HCT116 (cell line): Measurements from ENCODE around the gene HOXC11. TPM values are rescaled to one million over a fixed set of nuclear protein-coding genes. Genes with fewer than 3 reads are reported as not detected.

Experiments used
- ATAC-seq: fragments of 200-7000 bp; cut with Tn5 transposase; 2 replicates; pipeline ENCODE4 v1.9.1; 2020; ENCODE audit warnings: mild to moderate bottlenecking, moderate library complexity
- BruUV-seq: library from RNA; stranded (reverse); fragments of 400-500 nt; replicated peaks from 2 replicates; lab custom pipeline; 2021; lab: Mats Ljungman, UMichigan
- CTCF ChIA-PET: fragments of 300-600 bp; sonication (Branson Sonifier 250); formaldehyde crosslinking; loops from one replicate; lab custom pipeline; 2021; ENCODE audit warnings: antibody characterized with exemption; lab: Charles Lee
- POLR2A ChIA-PET: fragments of 300-600, 350-600 bp; sonication (Branson Sonifier 250); formaldehyde crosslinking; loops from one replicate; lab custom pipeline; 2021; ENCODE audit warnings: antibody characterized with exemption; lab: Charles Lee
- RAD21 ChIA-PET, 2 experiments: fragments of 300-600 bp; sonication (Branson Sonifier 250); formaldehyde crosslinking; loops; one replicate each; lab custom pipeline; 2023; ENCODE audit warnings: low total read pairs in 2 of 2; ENCODE audit not compliant: uncharacterized antibody in 2 of 2, unreplicated experiment in 2 of 2, low non-redundant PET in 1 of 2; lab: Charles Lee
- DNase-seq: peaks from one replicate; pipeline ENCODE4 v3.0.0-alpha.2; 2010; ENCODE audit warnings: low read depth, low spot score
- H2AFZ ChIP-seq: fragments of 200-600 bp; shearing (Covaris generic), sonication (generic); 2 replicates; pipeline ENCODE4 v1.6.1; 2017; ENCODE audit warnings: low read depth, mixed run types, mixed read lengths, antibody characterized with exemption, low read length; ENCODE audit not compliant: poor library complexity, severe bottlenecking
- H3K27ac ChIP-seq: 2 replicates; pipeline ENCODE4 v1.5.1; 2012; ENCODE audit warnings: low read depth, low read length
- H3K27me3 ChIP-seq: fragments of 200-600 bp; sonication (generic); 2 replicates; pipeline ENCODE4 v1.6.1; 2016; ENCODE audit warnings: mixed run types, low read length, mixed read lengths; ENCODE audit not compliant: insufficient read depth
- H3K36me3 ChIP-seq, 2 experiments: fragments of 200-500 bp in 1 of 2; fragments of 200-600 bp in 1 of 2; sonication (Bioruptor generic) in 1 of 2; sonication (generic) in 1 of 2; 2 replicates each; pipeline versions ENCODE4 v1.5.1 to v1.6.1; 2014 to 2016; ENCODE audit warnings: low read length in 2 of 2, inconsistent platforms in 1 of 2, mixed read lengths in 1 of 2, mixed run types in 1 of 2; ENCODE audit not compliant: insufficient read depth in 2 of 2, control insufficient read depth in 1 of 2
- H3K4me1 ChIP-seq, 2 experiments: fragments of 200-600 bp in 1 of 2; sonication (generic) in 1 of 2; 2 replicates each; pipeline versions ENCODE4 v1.5.1 to v1.6.1; 2012 to 2017; ENCODE audit warnings: low read length in 2 of 2, inconsistent platforms in 1 of 2, mild to moderate bottlenecking in 1 of 2, mixed read lengths in 1 of 2, mixed run types in 1 of 2, moderate library complexity in 1 of 2; ENCODE audit not compliant: insufficient read depth in 2 of 2, control insufficient read depth in 1 of 2
- H3K4me2 ChIP-seq: fragments of 200-600 bp; sonication (generic); 2 replicates; pipeline ENCODE4 v1.6.1; 2017; ENCODE audit warnings: mixed run types, low read length, mixed read lengths
- H3K4me3 ChIP-seq, 2 experiments: fragments of 200-600 bp in 1 of 2; sonication (generic) in 1 of 2; replicated peaks in 1 of 2; 2 replicates each; pipeline ENCODE4 v1.5.1; 2011 to 2016; ENCODE audit warnings: low read length in 2 of 2, control low read depth in 1 of 2, low read depth in 1 of 2, mild to moderate bottlenecking in 1 of 2, mixed read lengths in 1 of 2, mixed run types in 1 of 2
- H3K79me2 ChIP-seq: fragments of 200-600 bp; sonication (generic); 2 replicates; pipeline ENCODE4 v1.6.1; 2017; ENCODE audit warnings: mild to moderate bottlenecking, mixed run types, low read length, moderate library complexity, mixed read lengths; ENCODE audit not compliant: insufficient read depth
- H3K9ac ChIP-seq: fragments of 200-600 bp; sonication (generic); 2 replicates; pipeline ENCODE4 v1.6.1; 2016; ENCODE audit warnings: low read length, mixed read lengths
- H3K9me2 ChIP-seq: fragments of 200-600 bp; sonication (generic), shearing (Covaris generic); 2 replicates; pipeline ENCODE4 v1.6.1; 2017; ENCODE audit warnings: mixed run types, mild to moderate bottlenecking, moderate library complexity; ENCODE audit not compliant: insufficient read depth
- H3K9me3 ChIP-seq, 2 experiments: fragments of 200-500 bp in 1 of 2; fragments of 200-600 bp in 1 of 2; sonication (Bioruptor generic) in 1 of 2; sonication (generic) in 1 of 2; 2 replicates each; pipeline ENCODE4 v1.6.1; 2014 to 2017; ENCODE audit warnings: low read length in 2 of 2, mixed read lengths in 2 of 2, inconsistent platforms in 1 of 2, low read depth in 1 of 2, mild to moderate bottlenecking in 1 of 2, mixed run types in 1 of 2, moderate library complexity in 1 of 2; ENCODE audit not compliant: control insufficient read depth in 1 of 2, insufficient read depth in 1 of 2
- H4K20me1 ChIP-seq: fragments of 200-600 bp; sonication (generic), shearing (Covaris generic); 2 replicates; pipeline ENCODE4 v1.6.1; 2017; ENCODE audit warnings: mixed run types, mild to moderate bottlenecking, moderate library complexity; ENCODE audit not compliant: insufficient read depth
- CEBPB ChIP-seq: IDR thresholded peaks from 2 replicates; pipeline ENCODE4 v1.6.1; 2012; ENCODE audit warnings: low read depth
- EGR1 ChIP-seq: IDR thresholded peaks from 2 replicates; pipeline ENCODE4 v1.6.1; 2012; ENCODE audit warnings: low read depth
- EZH2 ChIP-seq: fragments of 200-600 bp; sonication (generic); IDR thresholded peaks from 2 replicates; pipeline ENCODE4 v1.6.1; 2017; ENCODE audit warnings: antibody characterized with exemption, mixed run types
- POLR2A ChIP-seq: IDR thresholded peaks from 2 replicates; pipeline ENCODE4 v1.7.0; 2011; ENCODE audit warnings: borderline replicate concordance; ENCODE audit not compliant: insufficient read depth, insufficient read length; ENCODE audit errors: extremely low read depth
- POLR2AphosphoS5 ChIP-seq: IDR thresholded peaks from 2 replicates; pipeline ENCODE4 v1.6.1; 2011; ENCODE audit warnings: mild to moderate bottlenecking, low read depth, low read length, moderate library complexity
- SP1 ChIP-seq: IDR thresholded peaks from 2 replicates; pipeline ENCODE4 v1.6.1; 2012; ENCODE audit warnings: low read depth
- SRF ChIP-seq: IDR thresholded peaks from 2 replicates; pipeline ENCODE4 v1.6.1; 2012; ENCODE audit warnings: low read depth
- TCF7L2 ChIP-seq: IDR thresholded peaks from 2 replicates; pipeline ENCODE4 v1.7.0; 2011; ENCODE audit warnings: borderline replicate concordance, inconsistent platforms; ENCODE audit not compliant: insufficient read depth, insufficient read length; ENCODE audit errors: extremely low read depth
- YY1 ChIP-seq: IDR thresholded peaks from 2 replicates; pipeline ENCODE4 v1.6.1; 2011; ENCODE audit warnings: low read length, low read depth, moderate library complexity, mild to moderate bottlenecking; ENCODE audit not compliant: insufficient replicate concordance; ENCODE audit errors: extremely low read depth
- ZFX ChIP-seq: fragments of 450-650 bp; IDR thresholded peaks from 2 replicates; pipeline ENCODE4 v1.6.1; 2017
- ZNF274 ChIP-seq: fragments of 200-500 bp; sonication (Bioruptor generic); IDR thresholded peaks from 2 replicates; pipeline ENCODE4 v1.6.1; 2014; ENCODE audit warnings: mild to moderate bottlenecking, low read depth, low read length, inconsistent platforms
- intact Hi-C: fragments of 100-400 bp; cut with micrococcal nuclease; formaldehyde crosslinking; loops from 2 replicates; pipeline ENCODE4 v1.10.0; 2022
- total RNA-seq: library from RNA; stranded (reverse); gene quantifications from one replicate; pipeline ENCODE4 v1.2.1, GENCODE V29; 2021; ENCODE audit not compliant: unreplicated experiment
- TF ChIP-seq, protein P1 (sequence below), 3 experiments: fragments of 200-600 bp in 1 of 3; sonication (generic) in 1 of 3; IDR thresholded peaks in 2 of 3; conservative IDR thresholded peaks in 1 of 3; 2 replicates each; pipeline ENCODE4 v1.5.1; 2012 to 2017; ENCODE audit warnings: low read depth in 2 of 3, low read length in 2 of 3, antibody characterized with exemption in 1 of 3, borderline replicate concordance in 1 of 3, control low read depth in 1 of 3, mild to moderate bottlenecking in 1 of 3, mixed read lengths in 1 of 3, mixed run types in 1 of 3, moderate library complexity in 1 of 3; ENCODE audit not compliant: insufficient read depth in 1 of 3
- TF ChIP-seq, protein P2 (sequence below): IDR thresholded peaks from 2 replicates; pipeline ENCODE4 v1.6.1; 2012

The HOXC11 gene
- total RNA-seq, 1 experiment from 2014 or later: 0.22 TPM

GRCh38 chr12:54016478-54016964 is 43.6 kb downstream of the HOXC11 start:
- Histone ChIP-seq H4K20me1 (no peaks in the 10 kb centered on the region), H3K79me2 (no peaks in the 10 kb centered on the region), H3K9ac (peak overlapping the region; percentile 94), H3K9me3 (no peaks in the 10 kb centered on the region), H3K27me3 (no peaks in the 10 kb centered on the region), H3K4me2 (peak overlapping the region; percentile 99), H2AFZ (peak overlapping the region; percentile 90), H3K4me1 (peaks cover 21 to 36% of the 10 kb centered on the region in 2 experiments), H3K4me3 (peak overlapping the region; percentile 76 to 88), H3K36me3 (no peaks in the 10 kb centered on the region), H3K27ac (peak overlapping the region; percentile 94), H3K9me2 (no peaks in the 10 kb centered on the region)
- ATAC-seq (peak; percentile 13), DNase-seq (no peak)
- ChIA-PET RAD21 (interaction anchor here (0.6 to 0.9 kb wide), 3 partner anchors 185 to 270 kb away, joined by 3 to 5 read pairs (median 3); no protein-coding TSS in a partner anchor), CTCF (interaction anchor here (0.6 to 4.3 kb wide), 16 partner anchors 8 to 383 kb away, joined by 3 to 43 read pairs (median 6); partner anchors contain the start of genes HOXC10, HOXC5 and HOXC9), POLR2A (interaction anchor here (0.9 to 2.4 kb wide), 8 partner anchors 11 to 185 kb away, joined by 3 to 23 read pairs (median 6); partner anchors contain the start of genes HOXC6, HOXC9 and SMUG1)
- no TSS peak for BruUV-seq
- TF ChIP-seq SP1: no peak
- TF ChIP-seq ZNF274: no peak
- no peak for TF ChIP-seq POLR2A
- TF ChIP-seq EGR1: no peak
- TF ChIP-seq, protein P1, sequence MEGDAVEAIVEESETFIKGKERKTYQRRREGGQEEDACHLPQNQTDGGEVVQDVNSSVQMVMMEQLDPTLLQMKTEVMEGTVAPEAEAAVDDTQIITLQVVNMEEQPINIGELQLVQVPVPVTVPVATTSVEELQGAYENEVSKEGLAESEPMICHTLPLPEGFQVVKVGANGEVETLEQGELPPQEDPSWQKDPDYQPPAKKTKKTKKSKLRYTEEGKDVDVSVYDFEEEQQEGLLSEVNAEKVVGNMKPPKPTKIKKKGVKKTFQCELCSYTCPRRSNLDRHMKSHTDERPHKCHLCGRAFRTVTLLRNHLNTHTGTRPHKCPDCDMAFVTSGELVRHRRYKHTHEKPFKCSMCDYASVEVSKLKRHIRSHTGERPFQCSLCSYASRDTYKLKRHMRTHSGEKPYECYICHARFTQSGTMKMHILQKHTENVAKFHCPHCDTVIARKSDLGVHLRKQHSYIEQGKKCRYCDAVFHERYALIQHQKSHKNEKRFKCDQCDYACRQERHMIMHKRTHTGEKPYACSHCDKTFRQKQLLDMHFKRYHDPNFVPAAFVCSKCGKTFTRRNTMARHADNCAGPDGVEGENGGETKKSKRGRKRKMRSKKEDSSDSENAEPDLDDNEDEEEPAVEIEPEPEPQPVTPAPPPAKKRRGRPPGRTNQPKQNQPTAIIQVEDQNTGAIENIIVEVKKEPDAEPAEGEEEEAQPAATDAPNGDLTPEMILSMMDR (IDR thresholded peaks at IDR 0.05 in 2 of 3, conservative IDR thresholded peaks at IDR 0.05 in 1 of 3; ENCODE audit: borderline replicate concordance in 1 of 3, insufficient read depth in 1 of 3, low read depth in 2 of 3, low read length in 2 of 3): no peak
- TF ChIP-seq POLR2AphosphoS5: peak; percentile 48; the same call in 1 of the 2 replicates
- no peak for TF ChIP-seq SRF
- no peak for TF ChIP-seq CEBPB
- no peak for TF ChIP-seq EZH2
- peak; percentile 83 for TF ChIP-seq YY1
- no peak for TF ChIP-seq ZFX
- TF ChIP-seq TCF7L2: no peak
- TF ChIP-seq, protein P2, sequence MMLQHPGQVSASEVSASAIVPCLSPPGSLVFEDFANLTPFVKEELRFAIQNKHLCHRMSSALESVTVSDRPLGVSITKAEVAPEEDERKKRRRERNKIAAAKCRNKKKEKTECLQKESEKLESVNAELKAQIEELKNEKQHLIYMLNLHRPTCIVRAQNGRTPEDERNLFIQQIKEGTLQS: no peak
- intact Hi-C loops: no loop called here
